ENCODE measurements around the gene FGD2.
"Not testable (repeated sequence)": the region's sequence is repeated elsewhere in the genome, so short reads cannot be mapped to it uniquely, and the experiment has no call there.

The FGD2 gene

GRCh38 chr6:37038292-37039198, 33.1 kb downstream of the FGD2 start:
- DNase-seq (ENCODE audit: low read depth in 4 of 4, low spot score in 1 of 4) = no peak

DNA sequence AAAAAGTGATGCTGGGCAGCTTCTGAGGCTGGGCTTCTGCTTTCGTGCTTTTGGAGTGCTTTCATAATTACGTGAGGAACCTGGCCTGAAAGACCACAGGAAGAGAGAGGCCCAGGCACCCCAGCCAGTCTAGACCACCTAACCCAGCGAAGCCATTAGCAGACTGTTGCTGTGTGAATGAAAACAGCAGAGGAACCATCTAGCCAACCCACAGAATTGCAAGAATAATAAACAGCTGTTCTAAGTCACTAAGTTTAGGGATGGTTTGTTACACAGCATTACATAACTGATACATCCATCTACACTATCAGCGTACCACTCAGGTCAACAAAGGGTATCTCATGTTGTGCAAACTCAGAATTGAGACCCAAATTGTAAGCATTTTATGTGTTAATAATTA, 34.5 kb downstream of the FGD2 start:
- no peak for DNase-seq (ENCODE audit: low read depth in 4 of 4, low spot score in 1 of 4)

GRCh38 chr6:37041521-37041920, 36.1 kb downstream of the FGD2 start:
- DNase-seq (ENCODE audit: low read depth in 4 of 4, low spot score in 1 of 4) = no peak

GRCh38 chr6:37042150-37042549, 36.7 kb downstream of the FGD2 start:
- no peak for DNase-seq (ENCODE audit: low read depth in 4 of 4, low spot score in 1 of 4)

DNA sequence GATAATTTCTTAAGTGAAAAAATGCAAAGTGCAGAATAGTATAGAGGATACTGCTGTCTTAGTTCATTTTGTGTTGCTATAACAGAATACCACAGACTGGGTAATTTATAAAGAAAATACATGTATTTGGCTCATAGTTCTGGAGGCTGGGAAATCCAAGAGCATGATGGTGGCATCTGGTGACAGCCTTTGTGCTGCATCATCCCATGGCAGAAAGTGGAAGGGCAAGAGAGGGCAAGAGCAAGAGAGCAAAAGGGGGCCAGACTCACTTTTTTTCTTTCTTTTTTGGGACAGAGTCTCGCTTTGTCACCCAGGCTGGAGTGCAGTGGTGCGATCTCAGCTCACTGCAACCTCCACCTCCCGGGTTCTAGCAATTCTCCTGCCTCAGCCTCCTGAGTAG, 37.6 kb downstream of the FGD2 start:
- not testable (repeated sequence) for DNase-seq (ENCODE audit: low read depth in 4 of 4, low spot score in 1 of 4)

DNA sequence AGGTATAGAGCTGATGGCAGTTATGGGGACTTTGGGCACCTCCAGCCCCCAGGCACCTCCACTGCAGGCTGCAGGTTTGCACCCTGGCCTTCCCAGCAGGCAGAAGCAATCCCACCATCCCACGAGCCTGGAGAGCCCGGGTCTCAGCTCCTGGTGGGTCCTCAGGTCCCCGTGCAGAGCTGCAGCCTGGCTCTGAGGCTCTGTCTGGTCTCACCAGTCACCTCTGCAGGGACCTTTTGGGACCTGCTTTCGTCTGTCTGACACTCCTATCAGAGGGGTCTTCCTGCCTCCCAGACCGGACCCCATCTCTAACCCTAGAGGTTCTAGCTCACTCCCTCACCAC, 41.9 kb downstream of the FGD2 start:
- DNase-seq (ENCODE audit: low read depth in 4 of 4, low spot score in 1 of 4) = no peak

DNA sequence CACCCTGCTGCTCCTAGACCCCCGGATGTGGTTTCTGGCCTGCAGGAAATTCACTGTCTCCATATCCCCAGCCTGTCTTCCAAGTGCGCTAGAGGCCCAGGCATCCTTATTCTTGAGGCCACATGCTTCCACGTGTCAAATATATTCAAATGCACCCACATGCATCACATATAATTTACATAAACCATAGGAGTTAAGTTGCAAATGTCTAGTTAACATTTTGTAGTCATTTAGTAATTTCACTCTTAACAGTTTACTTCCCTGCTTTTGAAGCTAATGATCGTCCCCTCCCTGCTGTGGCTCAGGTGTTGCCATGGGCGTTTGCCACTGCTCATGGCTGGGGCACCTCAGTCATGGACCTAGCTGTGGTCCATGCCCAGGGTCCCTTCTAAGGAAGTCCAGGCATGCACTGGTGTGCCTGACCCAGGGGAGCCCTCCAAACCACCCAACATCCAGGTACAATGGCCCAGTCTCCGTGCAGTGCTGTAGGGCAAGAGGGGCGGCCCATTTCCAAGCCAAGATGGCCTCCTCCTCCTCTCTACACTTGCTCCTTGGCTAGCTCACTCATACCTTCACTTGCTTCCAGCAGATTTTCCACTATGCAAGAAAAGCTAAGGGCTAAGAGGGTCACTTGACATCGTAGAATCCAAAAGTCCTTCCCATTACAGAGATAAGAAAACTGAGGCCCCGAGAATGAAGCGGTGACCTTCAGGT, 42.4 kb downstream of the FGD2 start:
- DNase-seq (ENCODE audit: low read depth in 4 of 4, low spot score in 1 of 4) = no peak

- no peak for DNase-seq (ENCODE audit: low read depth in 4 of 4, low spot score in 1 of 4)
These were observed 43.0 kb downstream of the FGD2 start for GRCh38 chr6:37048403-37048850.

- peak in 3 of 4 experiments; percentile 43 to 67 (median 48) for DNase-seq (ENCODE audit: low read depth in 4 of 4, low spot score in 1 of 4)
These were observed 43.6 kb downstream of the FGD2 start for GRCh38 chr6:37048851-37049757.

GRCh38 chr6:37049758-37050044, 44.2 kb downstream of the FGD2 start:
- DNase-seq (ENCODE audit: low read depth in 4 of 4, low spot score in 1 of 4) = no peak

DNA sequence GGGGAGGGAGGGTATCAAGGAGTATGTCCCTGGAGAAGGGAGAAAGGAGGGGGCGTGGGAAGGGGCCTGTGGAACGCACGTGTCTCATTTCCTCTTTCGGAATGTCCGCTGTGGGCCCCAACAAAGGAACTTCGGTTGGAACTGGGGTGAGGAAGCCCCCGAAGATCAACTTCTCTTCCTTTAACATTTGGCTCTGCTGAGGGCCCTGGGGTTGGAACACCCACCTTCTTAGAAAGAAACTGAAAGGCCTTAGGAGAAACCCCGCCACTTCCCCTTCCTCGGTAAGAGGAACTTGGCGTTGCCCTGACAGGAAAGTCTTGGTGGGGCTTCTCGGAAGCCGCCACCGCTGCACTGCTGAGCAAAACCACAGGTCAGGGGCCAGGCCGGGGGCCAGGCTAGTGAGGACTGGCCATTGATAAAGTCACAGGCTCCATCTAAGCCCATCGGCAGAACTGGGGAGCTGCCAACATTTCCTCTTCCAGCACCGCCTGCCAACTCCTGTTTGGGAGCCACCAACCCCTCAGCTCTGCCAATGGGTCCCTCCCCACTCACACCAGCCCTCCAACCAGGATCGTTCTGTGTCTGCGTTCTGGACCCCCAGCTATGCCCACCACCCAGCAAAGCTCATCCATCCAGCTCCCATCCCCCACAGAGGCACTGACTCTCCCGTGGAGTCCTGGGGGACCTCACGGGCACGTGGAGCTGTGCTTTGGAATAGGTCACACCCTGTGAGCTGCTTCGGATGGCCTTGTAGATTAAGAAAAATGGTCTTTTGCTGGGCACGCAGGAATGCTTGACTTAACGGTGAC, 44.8 kb downstream of the FGD2 start:
- DNase-seq (ENCODE audit: low read depth in 4 of 4, low spot score in 1 of 4) = peak in 1 of 4 experiments; percentile 53

GRCh38 chr6:37050854-37051137, 45.3 kb downstream of the FGD2 start:
- DNase-seq (ENCODE audit: low read depth in 4 of 4, low spot score in 1 of 4) = no peak

DNA sequence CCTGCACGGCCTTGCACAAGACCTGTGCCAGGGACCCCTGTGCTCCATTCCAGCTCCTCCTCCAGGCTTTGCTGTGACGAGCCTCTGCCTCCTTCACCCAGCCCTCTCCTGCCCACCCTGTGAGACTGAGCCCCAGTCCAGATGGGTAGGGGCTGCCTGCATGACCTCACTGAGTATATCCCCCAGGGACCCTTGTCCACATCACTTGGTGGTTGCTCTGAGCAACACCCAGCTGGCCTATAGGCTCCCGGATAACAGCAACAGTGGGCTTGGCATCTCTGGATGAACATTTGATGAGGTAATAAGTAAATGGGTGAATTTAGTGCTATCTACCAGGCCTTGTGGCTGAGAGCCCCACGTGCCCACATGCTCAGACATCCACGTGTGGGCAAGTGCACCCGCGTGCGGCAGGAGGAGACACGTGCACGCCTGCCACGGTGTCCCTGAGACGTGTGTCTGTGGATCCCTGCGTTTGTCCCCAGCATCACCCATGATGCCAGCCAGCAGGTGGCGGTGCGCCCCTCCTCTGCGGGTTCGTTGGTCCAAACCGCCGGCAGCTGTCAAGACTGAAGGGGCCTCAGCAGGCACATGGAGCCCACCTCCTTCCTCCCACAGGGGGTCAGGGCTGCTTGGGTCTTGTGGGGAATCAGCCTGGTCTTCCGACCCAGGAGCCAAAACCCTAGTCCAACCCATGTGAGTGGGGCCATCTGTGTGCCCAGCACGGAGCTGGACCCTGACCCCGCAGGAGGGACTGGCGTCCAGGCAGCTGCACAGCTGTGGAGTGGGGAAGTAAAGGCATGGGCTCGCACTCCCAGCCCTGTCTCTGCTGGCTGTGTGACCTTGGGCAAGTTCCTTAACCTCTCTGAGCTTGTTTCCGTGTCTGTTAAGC, 45.9 kb downstream of the FGD2 start:
- DNase-seq (ENCODE audit: low read depth in 4 of 4, low spot score in 1 of 4) = peak; percentile 59 to 84 (median 80)

- DNase-seq (ENCODE audit: low read depth in 4 of 4, low spot score in 1 of 4) = no peak
These were observed 46.7 kb downstream of the FGD2 start for GRCh38 chr6:37052027-37052628.

DNA sequence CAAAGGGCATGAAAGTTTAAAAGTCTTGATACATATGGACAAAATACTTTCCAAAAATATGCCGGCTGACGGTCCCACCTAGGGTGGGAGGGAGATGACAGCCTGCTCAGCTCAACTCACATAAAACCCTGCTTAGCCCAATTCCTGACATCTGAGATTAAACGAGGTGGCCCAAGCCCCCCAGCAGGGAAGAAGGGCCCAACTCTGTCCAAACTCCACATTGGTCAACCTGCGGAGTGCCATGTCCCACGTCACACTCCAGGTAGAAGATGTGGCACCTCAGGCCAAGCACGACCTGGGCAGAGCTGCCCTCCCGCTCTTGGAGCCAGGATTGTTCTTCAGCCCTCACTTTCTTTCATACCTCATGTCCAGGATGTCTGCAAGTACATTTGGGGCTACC, 48.2 kb downstream of the FGD2 start:
- DNase-seq (ENCODE audit: low read depth in 4 of 4, low spot score in 1 of 4) = no peak

DNA sequence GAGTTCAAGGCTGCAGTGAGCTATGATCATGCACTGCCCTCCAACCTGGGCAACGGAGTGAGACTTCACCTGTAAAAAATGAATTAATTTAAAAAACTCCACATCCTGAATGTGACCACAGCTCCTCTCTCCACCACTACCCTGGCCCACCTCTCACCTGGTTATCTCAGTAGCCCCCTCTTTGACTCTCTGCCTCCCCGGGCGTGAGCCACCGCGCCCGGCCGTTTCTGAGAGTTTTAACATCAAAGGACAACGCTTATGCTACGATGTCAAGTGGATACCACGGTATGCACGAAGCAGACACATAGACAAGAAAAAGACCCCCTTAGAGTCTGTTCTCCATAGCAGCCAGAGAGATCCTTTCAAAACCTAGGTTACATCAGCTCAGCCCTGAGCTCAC, 48.7 kb downstream of the FGD2 start:
- DNase-seq (ENCODE audit: low read depth in 4 of 4, low spot score in 1 of 4) = no peak

DNA sequence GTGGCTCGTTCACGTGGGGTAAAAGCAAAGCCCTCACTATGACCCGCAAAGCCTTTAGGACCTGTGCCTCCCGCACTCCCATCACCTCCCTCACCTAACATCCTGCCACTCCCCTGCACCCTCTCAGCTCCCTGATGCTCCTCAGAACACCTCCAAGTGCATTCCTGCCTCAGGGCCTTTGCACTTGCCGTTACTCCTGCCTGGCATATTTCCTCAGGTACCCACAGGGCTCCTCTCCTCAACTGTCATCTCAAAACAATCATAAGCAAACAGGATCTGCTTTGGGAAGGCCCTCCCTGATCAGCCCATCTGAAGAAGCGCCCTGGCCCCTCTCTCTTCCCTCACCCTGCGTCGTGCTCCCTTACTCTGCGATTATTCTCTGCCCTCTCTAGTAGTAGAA, 49.1 kb downstream of the FGD2 start:
- DNase-seq (ENCODE audit: low read depth in 4 of 4, low spot score in 1 of 4) = no peak

- no peak for DNase-seq (ENCODE audit: low read depth in 4 of 4, low spot score in 1 of 4)
These were observed 50.6 kb downstream of the FGD2 start for GRCh38 chr6:37056112-37056403.

GRCh38 chr6:37056439-37057127, 51.1 kb downstream of the FGD2 start:
- no peak for DNase-seq (ENCODE audit: low read depth in 4 of 4, low spot score in 1 of 4)

Data from stimulated activated CD4-positive, alpha-beta T cell treated with anti-CD3 and anti-CD28 coated beads, Interleukin-1b, Interleukin-23, amount 100 ng/mL, for 24 hours (primary cell).